Esophagus squamous epithelium (tissue), 4 donors: ENCODE results near the gene PANK4.

Experiments
- POLR2A ChIP-seq, 4 donors: fragments of 450-650 bp; IDR thresholded peaks; one replicate each; pipeline ENCODE4 v1.6.1; 2017; ENCODE audit warnings: antibody characterized with exemption in 4 of 4, mild to moderate bottlenecking in 4 of 4, moderate library complexity in 3 of 4
- TF ChIP-seq, protein P1 (sequence below), 6 experiments: fragments of 450-650 bp in 4 of 6; fragments of 200-600 bp in 2 of 6; sonication (generic) in 2 of 6; IDR thresholded peaks; one replicate each; pipeline ENCODE4 v1.5.1; 2016 to 2019; ENCODE audit warnings: antibody characterized with exemption in 6 of 6, mild to moderate bottlenecking in 4 of 6, moderate library complexity in 4 of 6

DNA sequence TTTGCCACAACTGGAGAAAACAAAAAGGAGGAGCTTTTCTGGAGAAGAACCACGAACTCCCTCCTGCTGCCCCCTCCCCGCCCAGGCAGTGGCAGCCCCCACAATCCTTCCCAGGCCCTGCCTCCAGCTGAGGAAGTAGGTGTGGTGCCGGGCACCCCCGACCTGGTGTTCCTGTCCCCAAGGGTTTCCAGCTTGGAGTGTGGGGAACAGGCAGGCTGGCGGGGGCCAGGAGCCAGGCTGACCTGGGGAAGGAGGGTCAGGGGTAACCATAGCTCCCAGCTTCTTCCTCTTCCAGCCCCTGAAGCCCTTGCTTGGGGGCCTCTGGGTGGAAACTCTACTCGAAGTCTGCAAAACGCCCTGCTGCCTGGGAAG, 7.9 kb upstream of the PANK4 start:
- TF ChIP-seq, protein P1, sequence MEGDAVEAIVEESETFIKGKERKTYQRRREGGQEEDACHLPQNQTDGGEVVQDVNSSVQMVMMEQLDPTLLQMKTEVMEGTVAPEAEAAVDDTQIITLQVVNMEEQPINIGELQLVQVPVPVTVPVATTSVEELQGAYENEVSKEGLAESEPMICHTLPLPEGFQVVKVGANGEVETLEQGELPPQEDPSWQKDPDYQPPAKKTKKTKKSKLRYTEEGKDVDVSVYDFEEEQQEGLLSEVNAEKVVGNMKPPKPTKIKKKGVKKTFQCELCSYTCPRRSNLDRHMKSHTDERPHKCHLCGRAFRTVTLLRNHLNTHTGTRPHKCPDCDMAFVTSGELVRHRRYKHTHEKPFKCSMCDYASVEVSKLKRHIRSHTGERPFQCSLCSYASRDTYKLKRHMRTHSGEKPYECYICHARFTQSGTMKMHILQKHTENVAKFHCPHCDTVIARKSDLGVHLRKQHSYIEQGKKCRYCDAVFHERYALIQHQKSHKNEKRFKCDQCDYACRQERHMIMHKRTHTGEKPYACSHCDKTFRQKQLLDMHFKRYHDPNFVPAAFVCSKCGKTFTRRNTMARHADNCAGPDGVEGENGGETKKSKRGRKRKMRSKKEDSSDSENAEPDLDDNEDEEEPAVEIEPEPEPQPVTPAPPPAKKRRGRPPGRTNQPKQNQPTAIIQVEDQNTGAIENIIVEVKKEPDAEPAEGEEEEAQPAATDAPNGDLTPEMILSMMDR (IDR thresholded peaks at IDR 0.05) = no peak
- no peak for TF ChIP-seq POLR2A (IDR thresholded peaks at IDR 0.05)
